ENCODE data around the gene C11orf71.

Gene C11orf71

GRCh38 chr11:114353443-114353842 is 46.9 kb downstream of the C11orf71 start:
- DNase-seq, result no peak

- no peak for DNase-seq
These were observed 50.3 kb downstream of the C11orf71 start for GRCh38 chr11:114350022-114350421.

Data from activated CD4-positive, alpha-beta T cell treated with anti-CD3 and anti-CD28 coated beads, Interleukin-10, Interleukin-2, amounts not matched to agents 100 ng/mL and 50 ng/mL, durations not matched to agents 16 hours and 8 hours (primary cell).